Measurements from ENCODE around the gene AUTS2. TPM values are rescaled to one million over a fixed set of nuclear protein-coding genes. Genes with fewer than 3 reads are reported as not detected.

AUTS2 gene
- total RNA-seq, 4 donors from 2014 or later: 14.9 to 27.2 (median 17.5) TPM

DNA sequence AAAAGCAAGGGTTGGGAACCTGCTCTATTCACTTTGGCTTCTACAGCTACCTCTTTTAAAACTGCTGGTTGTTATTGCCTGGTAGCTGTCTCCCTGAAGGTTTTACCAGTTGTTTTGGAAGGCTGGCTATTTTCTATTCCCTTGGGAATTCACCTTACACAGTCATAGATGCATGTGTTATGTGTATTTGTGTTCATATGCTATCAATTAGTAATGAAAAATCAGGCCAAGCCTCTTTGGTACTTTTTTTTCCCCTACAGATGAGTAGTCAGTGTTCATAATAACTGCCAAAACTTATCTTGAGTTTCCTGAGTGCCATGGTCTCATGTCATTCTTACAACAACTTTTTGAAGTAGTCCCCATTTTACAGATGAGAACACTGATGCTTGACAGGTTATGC is 795.7 kb downstream of the AUTS2 start:
- DNase-seq: no peak
- peaks cover 0 to 4% of the 10 kb centered on the region in 2 donors for H3K4me1 ChIP-seq
- no peaks in the 10 kb centered on the region for H3K27me3 ChIP-seq
- no peak overlapping the region for H3K4me3 ChIP-seq (replicated peaks in 1 of 3)
- H3K27ac ChIP-seq: no peak overlapping the region
- H3K9me3 ChIP-seq: no peaks in the 10 kb centered on the region
- no peaks in the 10 kb centered on the region for H3K36me3 ChIP-seq
- intact Hi-C loops (cut with DNase I): no loop called here
- TF ChIP-seq, protein P1, sequence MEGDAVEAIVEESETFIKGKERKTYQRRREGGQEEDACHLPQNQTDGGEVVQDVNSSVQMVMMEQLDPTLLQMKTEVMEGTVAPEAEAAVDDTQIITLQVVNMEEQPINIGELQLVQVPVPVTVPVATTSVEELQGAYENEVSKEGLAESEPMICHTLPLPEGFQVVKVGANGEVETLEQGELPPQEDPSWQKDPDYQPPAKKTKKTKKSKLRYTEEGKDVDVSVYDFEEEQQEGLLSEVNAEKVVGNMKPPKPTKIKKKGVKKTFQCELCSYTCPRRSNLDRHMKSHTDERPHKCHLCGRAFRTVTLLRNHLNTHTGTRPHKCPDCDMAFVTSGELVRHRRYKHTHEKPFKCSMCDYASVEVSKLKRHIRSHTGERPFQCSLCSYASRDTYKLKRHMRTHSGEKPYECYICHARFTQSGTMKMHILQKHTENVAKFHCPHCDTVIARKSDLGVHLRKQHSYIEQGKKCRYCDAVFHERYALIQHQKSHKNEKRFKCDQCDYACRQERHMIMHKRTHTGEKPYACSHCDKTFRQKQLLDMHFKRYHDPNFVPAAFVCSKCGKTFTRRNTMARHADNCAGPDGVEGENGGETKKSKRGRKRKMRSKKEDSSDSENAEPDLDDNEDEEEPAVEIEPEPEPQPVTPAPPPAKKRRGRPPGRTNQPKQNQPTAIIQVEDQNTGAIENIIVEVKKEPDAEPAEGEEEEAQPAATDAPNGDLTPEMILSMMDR (IDR thresholded peaks at IDR 0.05): no peak
- no peak for TF ChIP-seq POLR2A (IDR thresholded peaks at IDR 0.05)

DNA sequence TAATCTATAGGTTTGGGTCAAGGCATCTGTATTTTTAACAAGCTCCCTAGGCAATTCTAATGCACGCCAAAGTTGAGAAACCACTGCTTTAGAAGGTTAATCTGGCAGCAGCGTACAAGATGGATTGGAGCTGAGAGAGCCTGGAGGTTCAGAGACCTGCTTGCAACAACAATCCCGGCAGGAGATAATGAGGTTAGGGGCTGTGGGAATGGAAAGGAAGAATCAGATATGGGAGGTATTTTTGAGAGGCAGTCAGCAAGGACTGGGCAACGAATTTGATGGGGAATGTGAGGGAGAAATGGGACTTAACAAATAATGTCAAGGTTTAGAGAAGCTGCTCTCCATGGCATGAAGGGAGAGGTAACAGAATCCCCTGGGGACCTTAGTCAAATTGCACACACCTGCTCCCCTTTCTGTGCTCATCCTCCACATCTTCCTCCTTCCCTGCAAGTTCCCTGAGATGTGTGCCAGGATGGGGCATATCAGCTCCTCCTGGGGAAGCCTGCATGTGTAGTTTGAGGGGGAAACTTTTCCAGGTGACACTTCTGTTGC is 802.6 kb downstream of the AUTS2 start:
- no peak for DNase-seq
- Histone ChIP-seq H3K4me1 (peaks cover 0 to 11% of the 10 kb centered on the region in 2 donors), H3K9me3 (no peaks in the 10 kb centered on the region), H3K27ac (no peak overlapping the region), H3K4me3 (replicated peaks in 1 of 3) (no peak overlapping the region), H3K36me3 (no peaks in the 10 kb centered on the region), H3K27me3 (no peaks in the 10 kb centered on the region)
- WGBS, 2 donors: 88 to 97% methylated on average over 4 of the region's 4 CpGs
- intact Hi-C loops (cut with DNase I): no loop called here
- no peak for TF ChIP-seq POLR2A (IDR thresholded peaks at IDR 0.05)
- TF ChIP-seq, protein P1 (IDR thresholded peaks at IDR 0.05): no peak

DNA sequence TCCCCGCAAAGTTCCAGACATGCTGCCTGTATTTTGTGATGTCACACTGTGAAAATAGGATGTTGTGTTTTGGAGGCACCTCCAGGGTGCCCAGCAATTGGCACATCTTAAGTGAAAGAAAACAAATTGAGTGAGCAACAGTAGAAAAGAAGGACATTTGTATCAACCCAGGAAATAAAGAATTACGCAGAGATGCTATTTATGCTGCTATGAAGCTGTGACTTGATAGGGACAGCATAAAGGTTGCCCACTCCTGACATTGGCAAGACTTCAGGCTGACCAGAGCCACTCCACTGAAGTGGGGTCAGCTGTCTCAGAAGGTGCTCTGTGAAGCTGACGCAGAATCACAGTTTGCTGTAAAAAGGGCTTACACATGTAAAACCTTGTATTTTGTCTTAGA is 803.8 kb downstream of the AUTS2 start:
- intact Hi-C loops (cut with DNase I): no loop called here
- DNase-seq: no peak
- no peak for TF ChIP-seq POLR2A (IDR thresholded peaks at IDR 0.05)
- TF ChIP-seq, protein P1 (IDR thresholded peaks at IDR 0.05): no peak
- Histone ChIP-seq H3K27me3 (no peaks in the 10 kb centered on the region), H3K4me3 (replicated peaks in 1 of 3) (no peak overlapping the region), H3K9me3 (no peaks in the 10 kb centered on the region), H3K4me1 (peaks cover 0 to 11% of the 10 kb centered on the region in 2 donors), H3K36me3 (no peaks in the 10 kb centered on the region), H3K27ac (no peak overlapping the region)
- WGBS, 2 donors: 93 to 97% methylated on average over 3 of the region's 3 CpGs

DNA sequence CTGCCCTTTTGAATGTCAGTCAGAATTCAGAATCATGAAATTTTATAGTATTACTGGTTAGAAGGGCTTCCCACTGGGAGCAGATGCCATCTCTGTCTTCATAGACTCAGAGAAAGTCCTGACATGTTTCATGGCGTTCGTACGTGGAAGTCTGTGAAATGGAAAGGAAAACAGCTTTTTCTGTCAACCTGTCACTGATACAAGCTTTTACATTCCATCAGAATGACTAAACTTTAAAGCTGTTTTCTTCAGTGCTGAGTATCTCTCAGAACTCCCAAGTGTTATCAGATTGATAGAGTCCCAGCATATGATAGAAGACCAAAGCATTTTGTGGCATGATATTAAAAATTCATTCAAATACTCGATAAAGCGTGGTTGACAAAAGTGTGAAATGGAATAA is 807.0 kb downstream of the AUTS2 start:
- intact Hi-C loops (cut with DNase I): no loop called here
- no peak for TF ChIP-seq POLR2A (IDR thresholded peaks at IDR 0.05)
- TF ChIP-seq, protein P1 (IDR thresholded peaks at IDR 0.05): no peak
- H3K27me3 ChIP-seq: no peaks in the 10 kb centered on the region
- no peaks in the 10 kb centered on the region for H3K9me3 ChIP-seq
- no peak overlapping the region for H3K27ac ChIP-seq
- peaks cover 0 to 11% of the 10 kb centered on the region in 2 donors for H3K4me1 ChIP-seq
- WGBS, 2 donors: 90 to 94% methylated on average over 5 of the region's 5 CpGs
- H3K4me3 ChIP-seq (replicated peaks in 1 of 3): no peak overlapping the region
- H3K36me3 ChIP-seq: no peaks in the 10 kb centered on the region
- no peak for DNase-seq

DNA sequence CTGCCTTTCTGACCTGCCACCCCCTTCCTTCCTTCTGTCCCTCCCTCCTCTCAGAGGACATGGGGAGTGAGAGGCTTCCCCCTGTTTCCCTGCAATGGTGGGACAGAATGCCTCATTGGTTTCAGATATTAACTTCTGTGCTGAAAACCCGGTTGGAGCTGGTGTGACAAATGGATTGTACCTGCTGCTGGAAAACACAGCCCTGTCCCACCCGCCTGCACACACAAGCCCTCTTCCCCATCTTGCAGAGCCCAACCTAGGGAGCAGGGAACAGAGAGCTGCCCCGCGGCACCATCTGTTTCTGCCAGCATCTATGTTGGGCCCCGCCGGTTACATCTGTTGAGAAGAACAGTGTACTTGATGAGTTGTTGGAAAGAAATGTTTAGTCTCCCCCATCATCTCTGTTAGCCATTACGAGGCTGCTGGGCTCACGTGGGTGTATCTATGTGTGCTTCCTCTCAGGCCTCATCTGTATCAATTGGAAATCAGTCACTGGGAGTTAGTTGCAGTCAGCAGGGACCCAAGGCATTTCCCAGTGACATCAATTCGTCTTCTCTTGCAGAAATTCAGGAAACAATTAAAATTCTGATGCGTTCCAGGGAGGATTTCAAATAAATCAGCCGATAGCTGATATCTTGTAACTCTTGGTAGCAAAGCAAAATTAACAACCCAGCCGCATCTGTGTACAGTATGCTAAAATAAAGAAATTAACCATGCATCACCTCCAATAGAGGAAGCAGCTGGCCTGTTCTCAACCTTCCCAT is 808.1 kb downstream of the AUTS2 start:
- Histone ChIP-seq H3K36me3 (no peaks in the 10 kb centered on the region), H3K27me3 (no peaks in the 10 kb centered on the region), H3K27ac (no peak overlapping the region), H3K9me3 (no peaks in the 10 kb centered on the region), H3K4me1 (peaks cover 0 to 11% of the 10 kb centered on the region in 2 donors), H3K4me3 (replicated peaks in 1 of 3) (no peak overlapping the region)
- intact Hi-C loops (cut with DNase I): no loop called here
- DNase-seq: no peak
- TF ChIP-seq, protein P1 (IDR thresholded peaks at IDR 0.05): no peak
- TF ChIP-seq POLR2A (IDR thresholded peaks at IDR 0.05): no peak
- 89 to 91% methylated on average over 12 of the region's 12 CpGs for WGBS, 2 donors

Measured in thyroid gland (tissue), 4 donors.